IPS-18c (cell line): ENCODE results near the gene VNN1.
"Not testable (repeated sequence)": the region's sequence is repeated elsewhere in the genome, so short reads cannot be mapped to it uniquely, and the experiment has no call there.

Source experiments
- H3K4me3 ChIP-seq: 2 replicates; pipeline ENCODE4 v1.7.0; 2013; ENCODE audit warnings: low read depth, mild to moderate bottlenecking, low read length, moderate library complexity; ENCODE audit not compliant: insufficient read depth
- H3K9me3 ChIP-seq: one replicate; pipeline ENCODE4 v1.6.1; 2013; ENCODE audit warnings: mild to moderate bottlenecking, low read length, moderate library complexity; ENCODE audit not compliant: control insufficient read depth, insufficient read depth

Gene VNN1

GRCh38 chr6:132650429-132650828 lies 63.4 kb downstream of the VNN1 start:
- no peak overlapping the region for H3K4me3 ChIP-seq
- no peaks in the 10 kb centered on the region for H3K9me3 ChIP-seq

GRCh38 chr6:132648828-132649227 lies 65.0 kb downstream of the VNN1 start:
- no peaks in the 10 kb centered on the region for H3K9me3 ChIP-seq
- H3K4me3 ChIP-seq: no peak overlapping the region

GRCh38 chr6:132648356-132648755 lies 65.5 kb downstream of the VNN1 start:
- Histone ChIP-seq H3K9me3 (no peaks in the 10 kb centered on the region), H3K4me3 (no peak overlapping the region)

- H3K9me3 ChIP-seq: no peaks in the 10 kb centered on the region
- H3K4me3 ChIP-seq: no peak overlapping the region
Measured at GRCh38 chr6:132643547-132643946, 70.3 kb downstream of the VNN1 start.

GRCh38 chr6:132637135-132637534 lies 76.7 kb downstream of the VNN1 start:
- not testable (repeated sequence) for H3K4me3 ChIP-seq, H3K9me3 ChIP-seq

- H3K9me3 ChIP-seq, H3K4me3 ChIP-seq: not testable (repeated sequence)
Measured at GRCh38 chr6:132635906-132636305, 77.9 kb downstream of the VNN1 start.

GRCh38 chr6:132635288-132635687 lies 78.6 kb downstream of the VNN1 start:
- H3K9me3 ChIP-seq, H3K4me3 ChIP-seq: not testable (repeated sequence)

- Histone ChIP-seq H3K4me3 (no peak overlapping the region), H3K9me3 (no peaks in the 10 kb centered on the region)
Measured at GRCh38 chr6:132634796-132635195, 79.1 kb downstream of the VNN1 start.

GRCh38 chr6:132633362-132633761 lies 80.5 kb downstream of the VNN1 start:
- no peak overlapping the region for H3K4me3 ChIP-seq
- no peaks in the 10 kb centered on the region for H3K9me3 ChIP-seq
